ENCODE measurements around the gene PRMT7. TPM values are rescaled to one million over a fixed set of nuclear protein-coding genes. Genes with fewer than 3 reads are reported as not detected.

PRMT7 gene
- total RNA-seq, 1 experiment from 2014 or later: 46.4 TPM

- intact Hi-C loops (cut with micrococcal nuclease): no loop called here
- Histone ChIP-seq H3K4me2 (ENCODE audit: low read length) (no peak overlapping the region), H3K36me3 (ENCODE audit: low read depth, low read length) (no peaks in the 10 kb centered on the region), H3F3A (ENCODE audit: low read length, unreplicated experiment) (no peaks in the 10 kb centered on the region), H3K9me3 (ENCODE audit: low read length) (no peaks in the 10 kb centered on the region), H3K27me3 (ENCODE audit: low read length) (no peaks in the 10 kb centered on the region), H3K4me1 (ENCODE audit: insufficient read depth, low read length) (no peaks in the 10 kb centered on the region), H4K20me1 (ENCODE audit: low read length) (no peaks in the 10 kb centered on the region), H3K79me2 (ENCODE audit: low read length) (no peaks in the 10 kb centered on the region), H3K4me3 (ENCODE audit: low read length) (no peak overlapping the region), H3K9me2 (replicated peaks; ENCODE audit: low read length) (no peaks in the 10 kb centered on the region), H3K27ac (ENCODE audit: low read length) (no peak overlapping the region), H3K9ac (ENCODE audit: low read length) (no peak overlapping the region), H2AFZ (ENCODE audit: low read length) (no peak overlapping the region)
- DNase-seq (no peak), ATAC-seq (no peak)
- POLR2A ChIA-PET (ENCODE audit: unreplicated experiment): interaction anchor here (0.6 kb wide), 1 partner anchor 52 kb away, joined by 3 read pairs; no protein-coding TSS in a partner anchor
- no peak for TF ChIP-seq EZH2 (IDR thresholded peaks at IDR 0.05; ENCODE audit: low read length, unreplicated experiment)
- no peak for TF ChIP-seq EZH2phosphoT487 (IDR thresholded peaks at IDR 0.05; ENCODE audit: borderline replicate concordance, low read length)
- TF ChIP-seq CTCF (conservative IDR thresholded peaks at IDR 0.05; ENCODE audit: low read depth, low read length): no peak
- BruUV-seq (replicated peaks): no TSS peak
- CTCF ChIA-PET: no interaction called here
Measured at GRCh38 chr16:68356249-68356918, 45.6 kb downstream of the PRMT7 start.

- H3K4me3 ChIP-seq (ENCODE audit: low read length): no peak overlapping the region
- no peaks in the 10 kb centered on the region for H3K36me3 ChIP-seq (ENCODE audit: low read depth, low read length)
- ChIA-PET CTCF (no interaction called here), POLR2A (ENCODE audit: unreplicated experiment) (interaction anchor here (0.6 kb wide), 1 partner anchor 52 kb away, joined by 3 read pairs; no protein-coding TSS in a partner anchor)
- H3K4me2 ChIP-seq (ENCODE audit: low read length): no peak overlapping the region
- ATAC-seq (no peak), DNase-seq (no peak)
- intact Hi-C loops (cut with micrococcal nuclease): no loop called here
- no peak overlapping the region for H3K9ac ChIP-seq (ENCODE audit: low read length)
- no peaks in the 10 kb centered on the region for H3K79me2 ChIP-seq (ENCODE audit: low read length)
- no peaks in the 10 kb centered on the region for H3K27me3 ChIP-seq (ENCODE audit: low read length)
- TF ChIP-seq CTCF (conservative IDR thresholded peaks at IDR 0.05; ENCODE audit: low read depth, low read length) (no peak), EZH2phosphoT487 (IDR thresholded peaks at IDR 0.05; ENCODE audit: borderline replicate concordance, low read length) (no peak), EZH2 (IDR thresholded peaks at IDR 0.05; ENCODE audit: low read length, unreplicated experiment) (no peak)
- H2AFZ ChIP-seq (ENCODE audit: low read length): no peak overlapping the region
- H3K4me1 ChIP-seq (ENCODE audit: insufficient read depth, low read length): no peaks in the 10 kb centered on the region
- BruUV-seq (replicated peaks): no TSS peak
- H3K9me2 ChIP-seq (replicated peaks; ENCODE audit: low read length): no peaks in the 10 kb centered on the region
- no peaks in the 10 kb centered on the region for H3K9me3 ChIP-seq (ENCODE audit: low read length)
- H3F3A ChIP-seq (ENCODE audit: low read length, unreplicated experiment): no peaks in the 10 kb centered on the region
- no peak overlapping the region for H3K27ac ChIP-seq (ENCODE audit: low read length)
- H4K20me1 ChIP-seq (ENCODE audit: low read length): no peaks in the 10 kb centered on the region
Measured at GRCh38 chr16:68356919-68357286, 46.1 kb downstream of the PRMT7 start.

GRCh38 chr16:68357521-68357922, 46.7 kb downstream of the PRMT7 start:
- no peak for ATAC-seq
- no peaks in the 10 kb centered on the region for H3K4me1 ChIP-seq (ENCODE audit: insufficient read depth, low read length)
- ChIA-PET POLR2A (ENCODE audit: unreplicated experiment) (no interaction called here), CTCF (no interaction called here)
- no peaks in the 10 kb centered on the region for H3K9me3 ChIP-seq (ENCODE audit: low read length)
- no peak overlapping the region for H3K4me2 ChIP-seq (ENCODE audit: low read length)
- H3K27ac ChIP-seq (ENCODE audit: low read length): no peak overlapping the region
- no TSS peak for BruUV-seq (replicated peaks)
- TF ChIP-seq CTCF (conservative IDR thresholded peaks at IDR 0.05; ENCODE audit: low read depth, low read length) (no peak), EZH2phosphoT487 (IDR thresholded peaks at IDR 0.05; ENCODE audit: borderline replicate concordance, low read length) (no peak), EZH2 (IDR thresholded peaks at IDR 0.05; ENCODE audit: low read length, unreplicated experiment) (no peak)
- intact Hi-C loops (cut with micrococcal nuclease): no loop called here
- no peaks in the 10 kb centered on the region for H3K9me2 ChIP-seq (replicated peaks; ENCODE audit: low read length)
- no peaks in the 10 kb centered on the region for H4K20me1 ChIP-seq (ENCODE audit: low read length)
- H2AFZ ChIP-seq (ENCODE audit: low read length): no peak overlapping the region
- H3K36me3 ChIP-seq (ENCODE audit: low read depth, low read length): no peaks in the 10 kb centered on the region
- no peaks in the 10 kb centered on the region for H3K27me3 ChIP-seq (ENCODE audit: low read length)
- no peak overlapping the region for H3K4me3 ChIP-seq (ENCODE audit: low read length)
- no peak for DNase-seq
- no peaks in the 10 kb centered on the region for H3K79me2 ChIP-seq (ENCODE audit: low read length)
- no peak overlapping the region for H3K9ac ChIP-seq (ENCODE audit: low read length)
- H3F3A ChIP-seq (ENCODE audit: low read length, unreplicated experiment): no peaks in the 10 kb centered on the region
